Hepatocyte (in vitro differentiated cells): Measurements from ENCODE around the gene PSD. TPM values are rescaled to one million over a fixed set of nuclear protein-coding genes. Genes with fewer than 3 reads are reported as not detected.

Experiments
- DNase-seq: peaks from one replicate; pipeline ENCODE4 v3.0.0-alpha.2; 2016; ENCODE audit warnings: low spot score
- H2AFZ ChIP-seq: fragments of 200-600 bp; sonication (generic); 2 replicates; pipeline ENCODE4 v1.6.0; 2016; ENCODE audit warnings: antibody characterized with exemption, mild to moderate bottlenecking
- H3K27ac ChIP-seq: fragments of 200-600 bp; sonication (generic); 2 replicates; pipeline ENCODE4 v1.5.1; 2016; ENCODE audit warnings: mild to moderate bottlenecking
- H3K27me3 ChIP-seq: fragments of 200-600 bp; sonication (generic); 2 replicates; pipeline ENCODE4 v1.6.1; 2016
- H3K36me3 ChIP-seq: fragments of 200-600 bp; sonication (generic); replicated peaks from 2 replicates; pipeline ENCODE4 v1.5.1; 2016; ENCODE audit warnings: low read depth; ENCODE audit not compliant: insufficient read depth
- H3K4me1 ChIP-seq: fragments of 200-600 bp; sonication (generic); 2 replicates; pipeline ENCODE4 v1.5.1; 2016; ENCODE audit warnings: mild to moderate bottlenecking, moderate library complexity; ENCODE audit not compliant: insufficient read depth
- H3K4me2 ChIP-seq: fragments of 200-600 bp; sonication (generic); 2 replicates; pipeline ENCODE4 v1.6.0; 2016
- H3K4me3 ChIP-seq: fragments of 200-600 bp; sonication (generic); 2 replicates; pipeline ENCODE4 v1.5.1; 2016; ENCODE audit warnings: mild to moderate bottlenecking
- H3K79me2 ChIP-seq: fragments of 200-600 bp; sonication (generic); 2 replicates; pipeline ENCODE4 v1.6.0; 2017; ENCODE audit warnings: mild to moderate bottlenecking
- H3K9me2 ChIP-seq: fragments of 200-600 bp; sonication (generic); replicated peaks from 2 replicates; pipeline ENCODE4 v1.6.0; 2017; ENCODE audit warnings: mild to moderate bottlenecking; ENCODE audit not compliant: insufficient read depth
- H3K9me3 ChIP-seq: fragments of 200-600 bp; sonication (generic); 2 replicates; pipeline ENCODE4 v1.5.1; 2016; ENCODE audit warnings: low read depth, mild to moderate bottlenecking
- H4K20me1 ChIP-seq: fragments of 200-600 bp; sonication (generic); 2 replicates; pipeline ENCODE4 v1.6.0; 2016; ENCODE audit warnings: mild to moderate bottlenecking; ENCODE audit not compliant: insufficient read depth, poor library complexity, severe bottlenecking
- CTCF ChIP-seq: fragments of 200-600 bp; sonication (generic); IDR thresholded peaks from 2 replicates; pipeline ENCODE4 v1.5.1; 2016; ENCODE audit warnings: antibody characterized with exemption, mild to moderate bottlenecking; ENCODE audit not compliant: poor library complexity
- EZH2 ChIP-seq: fragments of 200-600 bp; sonication (generic); IDR thresholded peaks from 2 replicates; pipeline ENCODE4 v1.6.1; 2016; ENCODE audit warnings: antibody characterized with exemption, mild to moderate bottlenecking, borderline replicate concordance
- EZH2phosphoT487 ChIP-seq: fragments of 200-600 bp; sonication (generic); IDR thresholded peaks from one replicate; pipeline ENCODE4 v1.6.1; 2018; ENCODE audit warnings: antibody characterized with exemption, mild to moderate bottlenecking, low read depth, moderate library complexity; ENCODE audit not compliant: unreplicated experiment, severe bottlenecking
- whole genome bisulfite sequencing: methylation state at CpG from one replicate; pipeline ENCODE4 v1.1.6; 2016; ENCODE audit warnings: low lambda C conversion rate; ENCODE audit errors: missing lambda C conversion rate; 5-methylcytosine and 5-hydroxymethylcytosine counted together
- polyA plus RNA-seq: library from polyadenylated mRNA; unstranded; fragments of >200 nt; fragmentation: Nextera tagmentation; extraction: Ambion mirVana; gene quantifications from 2 replicates; pipeline ENCODE4 v1.2.1, GENCODE V29; 2016
- total RNA-seq: library from RNA; depleted of rRNA; stranded (reverse); fragments of >200 nt; gene quantifications from 2 replicates; pipeline ENCODE4 v1.2.3, GENCODE V29; 2014

The PSD gene
- total and polyA plus RNA-seq, 2 experiments from 2014 or later, result 13.1 to 20.1 TPM

GRCh38 chr10:102434394-102435132, 16.0 kb upstream of the PSD start:
- DNase-seq, result peak; percentile 66
- H3K27ac ChIP-seq, result peak overlapping the region; percentile 90
- peak overlapping the region; percentile 71 for H3K4me2 ChIP-seq
- peaks cover 16% of the 10 kb centered on the region for H3K79me2 ChIP-seq
- H3K36me3 ChIP-seq, result no peaks in the 10 kb centered on the region
- peak overlapping the region; percentile 74 for H2AFZ ChIP-seq
- H3K27me3 ChIP-seq, result no peaks in the 10 kb centered on the region
- H3K9me2 ChIP-seq, result no peaks in the 10 kb centered on the region
- no peaks in the 10 kb centered on the region for H3K9me3 ChIP-seq
- peaks cover 27% of the 10 kb centered on the region for H3K4me1 ChIP-seq
- no peak overlapping the region for H3K4me3 ChIP-seq
- TF ChIP-seq EZH2 (no peak), EZH2phosphoT487 (no peak), CTCF (no peak)
- H4K20me1 ChIP-seq, result no peaks in the 10 kb centered on the region
- WGBS, result 33% methylated on average over 9 of the region's 9 CpGs

GRCh38 chr10:102433619-102434046, 15.0 kb upstream of the PSD start:
- TF ChIP-seq EZH2phosphoT487 (no peak), CTCF (no peak), EZH2 (no peak)
- Histone ChIP-seq H3K4me2 (no peak overlapping the region), H3K4me1 (peaks cover 27% of the 10 kb centered on the region), H2AFZ (no peak overlapping the region), H3K27me3 (no peaks in the 10 kb centered on the region), H4K20me1 (no peaks in the 10 kb centered on the region), H3K79me2 (peaks cover 16% of the 10 kb centered on the region), H3K27ac (peak overlapping the region; percentile 23), H3K9me3 (no peaks in the 10 kb centered on the region), H3K36me3 (no peaks in the 10 kb centered on the region), H3K9me2 (no peaks in the 10 kb centered on the region), H3K4me3 (no peak overlapping the region)
- DNase-seq, result peak; percentile 3
- WGBS, result 83% methylated on average over 5 of the region's 5 CpGs

GRCh38 chr10:102432162-102432950, 13.8 kb upstream of the PSD start, which contains the start of gene CUEDC2:
Gene CUEDC2, minus strand, starts transcription at chr10:102432574. Its CDS starts 7,386 bp downstream, at chr10:102425188.
- Histone ChIP-seq H4K20me1 (no peaks in the 10 kb centered on the region), H3K9me2 (no peaks in the 10 kb centered on the region), H3K4me2 (peak within 1 kb of the TSS; percentile 78), H3K4me3 (peak within 1 kb of the TSS; percentile 80), H3K79me2 (peaks cover 16% of the 10 kb centered on the region), H3K4me1 (peaks cover 27% of the 10 kb centered on the region), H3K27ac (peak within 1 kb of the TSS; percentile 78), H3K9me3 (no peaks in the 10 kb centered on the region), H2AFZ (peak within 1 kb of the TSS; percentile 98), H3K36me3 (no peaks in the 10 kb centered on the region), H3K27me3 (no peaks in the 10 kb centered on the region)
- TF ChIP-seq EZH2, result no peak
- TF ChIP-seq EZH2phosphoT487, result no peak
- TF ChIP-seq CTCF, result no peak
- peak; percentile 97 for DNase-seq
- WGBS, result 2% methylated on average over 39 of the region's 52 CpGs
